DLD1 (cell line): ENCODE data around the gene GTF2H1.
"Not testable (repeated sequence)": the region's sequence is repeated elsewhere in the genome, so short reads cannot be mapped to it uniquely, and the experiment has no call there.

Experiments
- in situ Hi-C: cut with HindIII; loops from 2 replicates; pipeline ENCODE4 v1.10.0; 2017; ENCODE audit warnings: low sequenced_read_pairs

Gene GTF2H1

DNA sequence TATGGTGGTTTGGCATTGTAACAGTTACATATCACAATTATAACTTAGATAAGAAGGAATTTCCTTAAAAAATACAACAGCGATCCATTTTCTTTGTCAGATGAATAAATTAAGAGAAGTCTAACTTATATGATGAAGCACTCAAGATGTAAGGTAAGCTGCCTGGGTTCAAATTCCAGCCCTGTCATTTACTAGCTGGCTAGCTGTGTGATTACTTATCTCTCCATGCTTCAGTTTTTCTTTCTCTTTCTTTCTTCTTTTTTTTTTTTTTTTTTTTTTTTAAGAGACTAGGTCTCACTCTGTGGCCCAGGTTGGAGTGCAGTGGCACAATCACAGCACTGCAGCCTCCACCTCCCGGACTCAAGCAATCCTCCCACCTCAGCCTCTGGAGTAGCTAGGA, 49.8 kb downstream of the GTF2H1 start:
- in situ Hi-C loops: no loop called here

DNA sequence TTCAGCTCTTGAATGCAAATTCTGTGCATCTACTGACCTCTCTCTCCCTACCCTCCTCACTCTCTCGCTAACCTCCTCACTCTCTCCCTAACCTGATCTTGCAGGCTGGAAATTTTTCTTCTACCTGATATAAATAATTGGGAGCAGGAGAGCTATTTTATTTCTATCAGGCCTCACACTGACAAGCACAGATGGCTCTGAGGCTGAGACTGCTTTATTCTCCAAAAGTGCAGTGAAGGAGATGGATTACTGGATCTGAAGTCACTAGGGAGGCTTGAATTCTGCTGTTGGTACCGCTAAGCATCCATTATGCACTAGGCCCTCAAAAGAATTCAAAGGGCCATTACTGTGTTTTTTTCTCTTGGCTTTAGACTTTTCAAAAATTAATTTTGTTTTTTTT, 52.6 kb downstream of the GTF2H1 start:
- in situ Hi-C loops: no loop called here

DNA sequence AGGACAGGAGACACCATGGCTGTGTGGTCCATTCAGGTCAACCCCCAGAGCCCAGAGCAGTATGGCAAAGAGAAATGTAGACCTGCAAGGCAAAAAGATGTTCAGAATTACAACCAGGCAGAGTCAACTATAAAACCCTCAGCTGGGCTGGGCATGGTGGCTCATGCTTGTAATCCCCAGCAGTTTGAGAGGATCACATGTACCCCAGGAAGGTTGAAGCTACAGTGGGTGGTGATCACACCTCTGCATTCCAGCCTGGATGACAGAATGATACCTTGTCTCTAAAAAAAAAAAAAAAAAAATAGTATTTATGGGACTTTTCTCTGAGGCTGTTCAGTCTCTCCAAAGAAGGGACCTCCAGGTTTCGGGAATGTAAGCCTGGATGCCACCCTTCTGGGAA, 53.6 kb downstream of the GTF2H1 start:
- in situ Hi-C loops: no loop called here

DNA sequence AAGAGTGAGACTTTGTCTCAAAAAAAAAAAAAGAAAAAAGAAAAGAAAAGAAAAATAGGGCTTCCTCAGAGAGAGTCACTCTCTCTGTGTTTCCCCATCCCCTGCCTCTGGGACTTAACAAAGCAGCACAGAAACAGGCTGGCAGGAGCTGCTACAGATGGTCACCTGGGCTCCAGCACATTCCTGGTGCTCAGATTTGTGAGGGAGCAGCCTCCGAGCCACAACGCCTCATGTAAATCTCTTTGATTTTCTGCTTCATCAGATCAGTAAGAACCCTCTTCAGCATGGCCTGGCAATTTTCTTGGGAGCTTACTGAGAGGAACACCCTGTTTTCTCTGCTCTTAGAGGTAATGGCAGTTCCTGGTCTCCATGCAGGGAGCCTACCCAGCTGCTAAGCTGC, 56.8 kb downstream of the GTF2H1 start:
- in situ Hi-C loops: no loop called here

DNA sequence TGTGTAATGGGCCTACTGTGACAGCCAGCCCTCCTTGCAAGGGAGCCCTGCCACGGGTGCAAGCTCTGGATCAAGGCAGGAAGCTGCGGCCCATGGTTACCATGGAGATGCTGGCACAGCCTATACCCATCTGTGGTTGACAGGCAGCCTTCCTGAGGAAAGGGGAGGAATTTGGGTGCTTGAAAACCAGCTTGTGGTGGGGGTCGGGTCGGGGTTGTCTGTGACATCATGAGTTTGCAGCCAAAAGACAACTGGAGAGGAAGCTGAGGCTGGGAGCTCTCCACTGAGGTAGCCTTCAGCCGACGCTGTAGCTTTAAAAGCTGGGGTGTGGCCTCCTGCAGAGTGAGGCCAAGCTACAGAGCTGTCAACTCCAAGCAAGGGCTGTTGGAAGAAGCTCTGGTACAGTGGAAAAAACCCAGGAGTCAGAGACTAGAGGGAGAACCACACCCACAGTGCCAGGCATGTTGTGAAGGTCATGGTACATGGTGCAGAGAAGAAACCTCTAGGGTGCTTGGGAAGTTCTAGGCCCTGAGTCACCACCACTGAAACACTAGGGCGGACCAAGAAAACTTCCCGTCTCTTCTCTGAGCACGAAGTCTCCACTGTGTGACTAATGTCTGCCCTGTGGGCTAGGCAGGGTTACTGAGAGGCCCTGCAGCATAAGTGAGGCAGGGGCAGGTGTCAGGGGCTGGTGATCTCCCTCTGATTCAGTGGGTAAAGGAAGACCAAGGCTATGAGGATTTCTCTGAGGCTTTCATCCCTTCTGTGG, 61.2 kb downstream of the GTF2H1 start:
- in situ Hi-C loops: no loop called here

DNA sequence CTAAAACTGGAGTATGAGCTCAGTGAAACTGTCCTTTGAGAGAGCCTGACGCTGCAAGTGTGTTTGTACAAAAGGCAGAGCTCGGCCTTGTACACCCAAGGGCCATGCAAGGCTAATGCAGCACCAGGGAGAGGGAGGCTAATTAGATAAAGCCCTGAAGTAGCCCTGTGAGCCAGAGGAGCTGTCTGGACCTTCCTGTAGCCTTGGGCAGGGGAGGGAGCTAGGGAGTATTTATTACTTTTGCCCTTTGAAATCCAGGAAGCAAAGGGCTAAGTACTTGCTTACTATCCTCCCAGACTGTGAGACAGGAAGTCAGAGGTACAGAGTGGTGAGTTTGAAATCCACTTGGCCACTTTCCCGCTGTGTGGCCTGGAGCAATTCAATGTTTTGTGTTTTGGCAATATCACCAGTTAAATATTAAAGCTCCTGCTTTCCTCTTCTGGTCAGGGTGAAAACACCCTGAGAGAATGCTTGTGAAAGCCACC, 61.8 kb downstream of the GTF2H1 start:
- in situ Hi-C loops: no loop called here

DNA sequence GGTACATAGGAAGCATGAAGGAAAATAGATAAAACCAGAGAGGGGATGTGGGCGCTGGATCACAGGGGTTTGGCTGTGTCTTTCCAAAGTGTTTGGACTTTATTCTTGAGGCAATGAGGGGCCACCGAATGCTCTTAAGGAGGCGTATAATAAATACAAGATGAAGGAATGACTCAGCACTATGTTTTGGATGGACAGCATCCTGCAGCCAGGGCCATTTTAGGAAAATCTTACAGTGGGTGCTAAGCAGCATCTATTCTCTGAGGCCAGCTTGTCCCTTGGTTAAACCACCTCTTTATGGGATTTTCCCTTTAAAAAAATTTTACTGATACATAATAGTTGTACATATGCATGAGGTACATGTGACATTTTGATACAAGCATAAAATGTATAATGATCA, 67.7 kb downstream of the GTF2H1 start:
- in situ Hi-C loops: no loop called here

DNA sequence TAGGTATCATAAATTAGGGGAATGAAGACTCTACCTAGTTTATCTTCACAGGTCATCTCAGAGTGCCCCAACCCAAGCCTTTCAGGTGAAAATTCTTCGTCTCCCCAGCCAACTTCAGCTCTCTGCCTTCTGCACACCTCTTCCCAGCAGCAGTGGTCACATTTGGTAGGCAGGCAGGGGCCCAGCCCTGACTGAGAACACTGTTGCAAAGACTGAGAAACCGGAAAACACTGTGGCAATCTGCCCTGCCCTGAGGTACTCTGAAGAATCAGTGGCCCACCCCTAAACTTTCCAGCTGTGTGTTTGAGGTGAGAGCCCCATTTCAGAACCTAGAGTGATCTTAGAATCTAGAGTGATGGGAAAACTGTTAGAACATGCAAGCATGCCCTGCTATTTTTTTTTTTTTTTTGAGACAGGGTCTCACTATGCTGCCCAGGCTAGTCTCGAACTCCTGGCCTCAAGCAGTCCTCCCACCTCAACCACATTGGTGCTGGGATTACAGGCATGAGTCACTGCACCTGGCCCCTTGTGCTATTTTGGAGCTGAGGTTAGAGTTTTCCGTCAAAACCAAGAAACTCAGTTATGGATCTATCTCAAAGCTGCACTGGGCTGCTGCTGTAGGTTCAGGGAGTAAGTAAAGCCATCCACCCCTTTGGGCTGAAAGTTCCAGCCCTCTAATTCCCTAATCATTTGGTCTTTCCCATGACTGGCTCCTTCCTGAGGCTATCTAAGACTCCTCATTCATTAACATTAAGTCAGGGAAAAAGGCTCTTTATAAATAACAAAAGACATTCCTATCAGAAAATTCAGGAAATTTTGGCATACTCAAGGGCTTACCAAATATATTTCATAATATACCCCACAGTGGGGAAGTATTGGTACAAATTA, 70.3 kb downstream of the GTF2H1 start:
- in situ Hi-C loops: no loop called here

DNA sequence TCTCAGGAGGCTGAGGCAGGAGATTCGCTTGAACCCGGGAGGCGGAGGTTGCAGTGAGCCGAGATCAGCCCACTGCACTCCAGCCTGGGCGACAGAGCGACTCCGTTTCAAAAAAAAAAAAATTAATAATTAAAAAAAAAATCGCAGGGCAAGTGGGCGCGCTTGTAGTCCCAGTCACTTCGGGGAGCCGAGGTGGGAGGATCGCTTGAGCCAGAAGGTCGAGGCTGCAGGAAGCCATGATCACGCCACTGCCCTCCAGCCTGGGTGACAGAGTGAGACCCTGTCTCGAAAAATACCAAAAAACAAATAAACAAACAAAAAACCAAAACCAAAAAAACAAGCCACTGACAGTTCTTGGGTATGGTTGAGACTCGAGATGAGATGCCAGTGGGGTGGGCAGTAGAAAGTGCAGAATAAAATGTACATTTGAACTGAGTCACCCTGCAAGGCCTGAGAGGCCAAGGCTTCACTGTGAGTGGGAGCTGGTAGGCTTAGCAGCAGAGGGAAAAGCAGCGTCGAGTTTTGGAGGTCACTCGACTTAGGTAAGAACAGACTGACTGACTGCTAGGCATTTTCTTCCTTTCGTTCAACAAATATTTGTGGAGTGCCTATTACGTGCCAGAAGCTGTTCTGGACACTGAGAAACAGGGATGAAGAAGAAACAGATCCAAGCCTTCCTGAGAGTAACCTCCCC, 71.4 kb downstream of the GTF2H1 start:
- in situ Hi-C loops: no loop called here

DNA sequence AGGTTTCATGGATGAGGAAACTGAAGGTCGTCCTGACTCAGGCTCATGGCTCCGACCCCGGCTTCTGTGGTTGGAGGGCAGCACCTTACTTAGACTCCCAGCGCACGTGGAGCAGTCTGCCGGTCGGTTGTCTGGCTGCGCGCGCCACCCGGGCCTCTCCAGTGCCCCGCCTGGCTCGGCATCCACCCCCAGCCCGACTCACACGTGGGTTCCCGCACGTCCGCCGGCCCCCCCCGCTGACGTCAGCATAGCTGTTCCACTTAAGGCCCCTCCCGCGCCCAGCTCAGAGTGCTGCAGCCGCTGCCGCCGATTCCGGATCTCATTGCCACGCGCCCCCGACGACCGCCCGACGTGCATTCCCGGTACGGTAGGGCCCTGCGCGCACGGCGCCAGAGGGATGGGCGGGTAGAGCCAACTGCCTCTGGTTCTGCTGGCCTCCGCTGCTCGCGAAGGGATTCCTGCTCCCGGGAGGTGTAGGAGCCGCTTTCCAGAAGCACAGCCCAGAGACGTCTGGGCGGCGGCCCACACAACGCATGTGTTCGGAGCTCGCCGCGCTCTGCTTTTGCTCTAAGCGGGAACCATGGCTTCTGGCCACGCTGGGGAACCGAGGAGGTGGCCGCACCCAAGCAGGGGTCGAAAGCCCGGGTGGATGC, 72.0 kb downstream of the GTF2H1 start, which contains the start of gene LDHA:
Gene LDHA (plus strand): TSS at position 289 of the 653 bp plus-strand sequence. CDS start 2,280 bp downstream, outside the sequence.
- in situ Hi-C loops: no loop called here

DNA sequence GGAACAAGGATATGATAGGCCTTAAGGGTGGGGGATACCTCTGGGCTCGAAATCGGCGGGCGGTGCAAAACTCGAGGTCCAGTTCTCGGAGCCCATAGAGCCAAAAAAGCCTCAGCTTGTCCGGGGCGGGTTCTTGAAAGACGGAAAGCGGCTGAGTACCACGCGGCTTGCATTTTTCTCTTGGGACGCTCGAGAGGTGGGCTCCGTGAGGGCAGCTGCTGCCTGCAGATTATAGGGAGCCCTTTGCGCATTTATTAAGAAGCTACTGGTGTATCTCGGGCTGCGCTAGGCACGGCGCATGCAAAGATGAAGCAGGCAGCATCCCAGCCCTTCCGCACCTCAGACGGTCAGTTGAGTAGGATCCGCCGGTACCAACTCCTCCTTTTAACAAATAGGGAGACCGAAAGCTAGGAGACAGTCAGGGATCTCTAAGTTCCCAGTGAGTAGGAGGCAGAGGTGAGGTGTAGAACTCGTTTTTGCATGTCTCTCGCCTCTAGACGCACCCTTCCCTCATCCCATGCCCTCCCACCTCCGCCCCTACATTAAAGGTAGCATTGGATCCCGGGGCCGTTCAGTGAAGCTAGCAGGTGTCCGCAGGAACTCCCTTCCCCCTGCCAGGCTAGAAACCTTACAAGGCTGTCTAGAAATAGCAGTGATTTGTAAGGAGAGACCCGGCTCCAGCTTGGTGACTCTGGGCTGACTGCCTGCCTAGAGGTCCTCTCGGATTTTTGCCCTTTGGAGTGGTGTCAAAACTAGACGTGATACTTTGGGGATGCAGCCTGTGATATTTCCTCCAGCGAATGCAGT, 72.8 kb downstream of the GTF2H1 start:
- in situ Hi-C loops: no loop called here

DNA sequence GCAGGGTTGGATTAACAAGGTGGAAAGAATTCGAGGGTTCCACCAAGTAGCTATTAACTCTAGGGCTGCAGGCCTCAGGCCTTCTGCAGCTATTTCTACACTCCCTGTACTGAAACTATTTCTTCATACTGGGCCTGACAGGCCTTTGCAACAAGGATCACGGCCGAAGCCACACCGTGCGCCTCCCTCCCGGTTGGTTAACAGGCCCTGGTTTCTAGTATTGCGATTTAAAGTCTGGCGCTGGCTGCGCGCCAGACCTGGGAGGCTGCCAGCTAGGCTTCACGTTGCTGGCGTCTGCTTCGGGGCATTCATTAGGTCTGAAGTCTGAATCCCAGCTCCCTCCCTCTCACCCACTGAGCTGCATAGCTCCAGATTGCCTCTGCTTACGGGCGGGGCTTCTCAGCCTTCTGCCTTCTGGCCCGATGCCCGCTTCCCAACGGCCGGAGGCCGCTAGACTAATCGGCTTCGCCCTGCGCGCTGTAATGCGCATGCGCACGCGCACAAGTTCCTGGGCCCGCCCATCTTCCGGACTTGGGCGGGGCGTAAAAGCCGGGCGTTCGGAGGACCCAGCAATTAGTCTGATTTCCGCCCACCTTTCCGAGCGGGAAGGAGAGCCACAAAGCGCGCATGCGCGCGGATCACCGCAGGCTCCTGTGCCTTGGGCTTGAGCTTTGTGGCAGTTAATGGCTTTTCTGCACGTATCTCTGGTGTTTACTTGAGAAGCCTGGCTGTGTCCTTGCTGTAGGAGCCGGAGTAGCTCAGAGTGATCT, 73.6 kb downstream of the GTF2H1 start:
- in situ Hi-C loops: no loop called here

DNA sequence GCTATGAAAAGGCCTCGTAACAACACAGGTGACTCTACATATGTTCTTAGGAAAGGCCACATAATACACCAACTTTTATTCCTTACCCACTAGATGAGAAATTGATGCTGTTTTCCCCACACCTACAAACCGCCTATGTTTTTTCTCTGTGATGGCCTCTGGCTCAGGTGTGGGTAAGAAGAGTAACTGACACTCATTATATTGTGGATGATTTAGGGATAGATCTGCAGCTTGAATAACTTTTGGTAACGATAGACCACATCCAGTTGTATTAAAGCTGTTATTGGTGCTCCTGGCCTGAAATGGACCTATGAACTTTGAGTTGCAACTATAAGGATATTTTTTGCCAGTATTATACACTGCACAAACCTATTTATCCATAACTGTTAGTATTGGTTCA, 75.6 kb downstream of the GTF2H1 start:
- in situ Hi-C loops: no loop called here

DNA sequence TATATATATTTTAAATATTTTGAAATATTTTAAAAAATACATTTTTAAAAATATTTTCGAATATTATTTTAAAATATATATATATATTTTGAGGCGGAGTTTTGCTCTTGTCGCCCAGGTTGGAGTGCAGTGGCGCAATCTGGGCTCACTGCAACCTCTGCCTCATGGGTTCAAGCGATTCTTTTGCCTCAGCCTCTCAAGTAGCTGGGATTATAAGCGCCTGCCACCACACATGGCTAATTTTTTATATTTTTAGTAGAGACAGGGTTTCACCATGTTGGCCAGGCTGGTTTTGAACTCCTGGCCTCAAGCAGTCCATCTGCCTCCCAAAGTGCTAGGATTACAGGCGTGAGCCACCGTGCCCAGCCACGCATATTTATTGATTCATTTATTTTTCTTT, 78.7 kb downstream of the GTF2H1 start:
- in situ Hi-C loops: not testable (repeated sequence)

DNA sequence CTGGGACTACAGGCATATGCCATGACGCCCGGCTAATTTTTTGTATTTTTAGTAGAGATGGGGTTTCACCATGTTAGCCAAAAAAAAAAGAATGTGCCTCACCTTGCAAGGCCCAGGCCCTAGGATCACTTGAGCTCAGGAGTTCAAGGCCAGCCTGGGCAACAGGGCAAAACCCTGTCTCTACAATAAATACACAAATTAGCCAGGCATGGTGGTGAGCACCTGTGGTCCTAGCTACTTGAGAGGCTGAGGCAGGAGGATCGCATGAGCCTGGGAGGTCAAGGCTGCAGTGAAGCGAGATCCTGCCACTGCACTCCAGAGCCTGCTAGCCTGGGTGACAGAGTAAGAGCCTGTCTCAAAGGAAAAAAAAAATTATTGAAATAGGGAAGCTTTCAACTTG, 81.7 kb downstream of the GTF2H1 start:
- in situ Hi-C loops: no loop called here

DNA sequence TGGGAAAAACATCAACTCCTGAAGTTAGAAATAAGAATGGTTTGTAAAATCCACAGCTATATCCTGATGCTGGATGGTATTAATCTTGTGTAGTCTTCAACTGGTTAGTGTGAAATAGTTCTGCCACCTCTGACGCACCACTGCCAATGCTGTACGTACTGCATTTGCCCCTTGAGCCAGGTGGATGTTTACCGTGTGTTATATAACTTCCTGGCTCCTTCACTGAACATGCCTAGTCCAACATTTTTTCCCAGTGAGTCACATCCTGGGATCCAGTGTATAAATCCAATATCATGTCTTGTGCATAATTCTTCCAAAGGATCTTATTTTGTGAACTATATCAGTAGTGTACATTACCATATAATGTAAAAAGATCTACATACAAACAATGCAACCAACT, 85.0 kb downstream of the GTF2H1 start:
- in situ Hi-C loops: not testable (repeated sequence)

DNA sequence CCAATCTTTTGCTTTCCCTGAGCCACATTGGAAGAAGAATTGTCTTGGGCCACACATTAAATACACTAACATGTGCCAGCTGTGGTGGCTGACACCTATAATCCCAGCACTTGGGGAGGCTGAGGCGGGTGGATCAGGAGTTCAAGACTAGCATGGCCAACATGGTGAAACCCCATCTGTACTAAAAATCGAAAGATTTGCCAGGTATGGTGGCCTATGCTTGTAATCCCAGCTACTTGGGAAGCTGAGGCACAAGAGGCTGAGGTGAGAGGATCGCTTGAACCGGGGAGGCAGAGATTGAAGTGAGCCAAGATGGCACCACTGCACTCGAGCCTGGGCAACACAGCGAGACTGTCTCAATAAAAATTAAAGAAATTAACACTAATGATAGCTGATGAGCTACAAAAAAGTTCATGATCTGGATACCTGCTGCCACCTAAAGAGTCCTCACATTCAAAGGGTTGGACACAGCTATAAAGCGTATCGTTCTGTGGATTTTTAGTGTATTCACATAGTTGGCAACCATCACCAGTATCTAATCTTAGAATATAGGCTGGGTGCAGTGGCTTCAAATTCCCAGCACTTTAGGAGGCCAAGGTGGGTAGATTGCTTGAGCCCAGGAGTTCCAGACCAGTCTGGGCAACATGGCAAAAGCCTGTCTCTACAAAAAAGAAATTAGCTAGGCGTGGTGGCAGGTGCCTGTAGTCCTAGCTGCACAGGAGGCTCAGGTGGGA, 86.4 kb downstream of the GTF2H1 start:
- in situ Hi-C loops: no loop called here

DNA sequence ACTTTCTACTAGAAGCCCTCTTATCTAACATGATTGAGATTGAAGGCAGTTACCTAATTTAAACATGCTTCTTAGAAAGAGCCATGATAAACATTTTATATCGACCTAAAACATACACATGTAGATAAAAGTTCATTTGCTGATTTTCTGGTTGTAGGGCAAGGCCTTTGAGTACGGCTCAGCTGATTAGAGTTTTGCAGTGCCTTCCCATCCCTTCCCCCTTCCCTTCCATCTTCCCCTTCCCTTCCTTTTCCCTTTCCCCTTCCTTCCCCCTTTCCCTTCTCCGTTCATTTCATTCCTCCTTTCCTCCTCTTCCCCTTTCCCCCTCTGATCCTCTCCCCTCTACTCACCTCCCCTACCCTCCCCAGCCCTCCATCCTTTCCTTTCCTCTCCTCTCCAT, 94.1 kb downstream of the GTF2H1 start:
- in situ Hi-C loops: no loop called here
